Measurements from ENCODE around the gene COASY.
"Not testable (repeated sequence)": the region's sequence is repeated elsewhere in the genome, so short reads cannot be mapped to it uniquely, and the experiment has no call there.

COASY gene

GRCh38 chr17:42544874-42545283 is 17.1 kb upstream of the COASY start:
- TF ChIP-seq POLR2AphosphoS5 (IDR thresholded peaks at IDR 0.05; ENCODE audit: low read depth, low read length) = no peak
- TF ChIP-seq POLR2A (IDR thresholded peaks at IDR 0.05; ENCODE audit: low read depth, low read length) = no peak
- TF ChIP-seq TAF1 (IDR thresholded peaks at IDR 0.05; ENCODE audit: borderline replicate concordance, low read depth, low read length) = no peak
- FAIRE-seq (no peak), DNase-seq (ENCODE audit: insufficient read length) (no peak)

DNA sequence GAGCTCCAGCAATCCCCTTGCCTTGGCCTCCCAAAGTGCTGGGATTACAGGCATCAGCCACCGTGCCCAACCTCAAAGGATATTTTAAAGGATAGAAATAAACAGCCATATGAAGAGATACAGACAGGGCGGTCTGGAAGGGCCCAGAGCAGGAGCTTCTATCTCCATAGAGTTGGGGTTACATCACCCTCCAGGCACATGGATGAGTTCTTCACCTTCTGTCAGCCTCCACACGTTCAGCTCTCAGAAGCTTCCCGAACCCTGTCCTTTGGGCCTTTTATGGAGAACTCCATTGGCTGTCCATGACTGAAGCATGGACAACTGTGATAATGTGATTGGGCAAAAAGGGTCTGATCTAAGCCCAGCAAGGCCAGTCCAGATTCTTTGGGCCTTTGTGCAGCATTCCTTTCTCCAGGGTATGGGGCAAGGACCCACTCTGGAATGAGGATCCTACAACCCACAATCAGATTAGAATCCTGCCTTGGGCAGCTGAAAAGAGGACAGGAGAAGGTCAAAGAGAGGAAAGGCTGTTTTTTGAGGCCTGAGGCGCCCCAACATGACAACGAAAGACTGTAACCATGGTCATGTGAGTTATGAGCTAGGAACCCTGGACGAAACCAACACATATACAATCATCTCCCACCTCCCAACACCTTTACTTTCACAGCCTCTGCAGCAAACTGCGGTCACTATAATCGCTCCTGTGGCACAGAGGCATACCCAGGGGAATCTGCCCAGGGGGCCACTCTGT is 16.0 kb upstream of the COASY start:
- peak; percentile 83 for FAIRE-seq
- not testable (repeated sequence) for DNase-seq (ENCODE audit: insufficient read length)

DNA sequence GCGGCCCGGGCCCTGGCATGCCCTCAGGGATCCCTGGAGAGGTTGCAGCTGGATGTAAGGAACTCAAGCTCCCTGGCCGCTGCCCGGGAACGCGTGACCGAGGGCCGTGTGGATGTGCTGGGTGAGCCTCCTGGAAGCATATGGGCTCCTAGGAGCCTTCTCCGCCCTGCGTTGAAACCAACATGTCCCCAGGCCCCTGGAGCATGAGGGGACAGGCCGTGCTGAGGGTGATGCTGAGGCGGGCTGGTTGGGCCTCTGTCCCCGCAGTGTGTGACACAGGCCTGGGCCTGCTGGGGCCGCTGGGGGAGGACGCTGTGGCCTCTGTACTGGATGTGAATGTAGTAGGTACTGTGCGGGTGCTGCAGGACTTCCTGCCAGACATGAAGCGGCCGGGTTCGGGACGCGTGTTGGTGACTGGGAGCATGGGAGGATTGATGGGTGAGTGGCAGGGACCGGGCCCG is 14.9 kb upstream of the COASY start:
- DNase-seq (ENCODE audit: insufficient read length) = no peak
- TF ChIP-seq POLR2A (IDR thresholded peaks at IDR 0.05; ENCODE audit: low read depth, low read length) (no peak), TAF1 (IDR thresholded peaks at IDR 0.05; ENCODE audit: borderline replicate concordance, low read depth, low read length) (no peak), POLR2AphosphoS5 (IDR thresholded peaks at IDR 0.05; ENCODE audit: low read depth, low read length) (no peak)

DNA sequence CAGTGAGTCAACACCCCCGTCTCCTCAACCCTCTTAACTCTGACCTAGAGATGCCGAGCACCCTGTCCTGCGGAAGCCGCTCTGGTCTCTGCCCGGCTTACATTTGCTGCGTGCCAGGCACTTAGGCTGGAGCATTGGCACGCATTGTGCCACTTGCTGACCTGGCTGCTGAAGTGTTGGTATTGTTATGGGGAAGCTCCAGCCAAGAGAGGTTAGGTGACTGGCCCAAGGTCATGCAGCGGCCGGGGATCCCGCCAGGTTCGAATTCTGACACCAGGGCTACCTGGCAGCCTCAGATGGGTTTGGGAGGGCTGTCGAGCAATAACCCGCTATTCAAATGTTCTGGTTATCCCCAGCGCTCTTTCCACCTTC is 14.3 kb upstream of the COASY start:
- TF ChIP-seq POLR2AphosphoS5 (IDR thresholded peaks at IDR 0.05; ENCODE audit: low read depth, low read length) = no peak
- TF ChIP-seq TAF1 (IDR thresholded peaks at IDR 0.05; ENCODE audit: borderline replicate concordance, low read depth, low read length) = no peak
- TF ChIP-seq POLR2A (IDR thresholded peaks at IDR 0.05; ENCODE audit: low read depth, low read length) = no peak
- FAIRE-seq = no peak
- DNase-seq (ENCODE audit: insufficient read length) = no peak

More for the DNA sequence above, 14.9 kb upstream of the COASY start:
- peak; percentile 33 for FAIRE-seq

DNA sequence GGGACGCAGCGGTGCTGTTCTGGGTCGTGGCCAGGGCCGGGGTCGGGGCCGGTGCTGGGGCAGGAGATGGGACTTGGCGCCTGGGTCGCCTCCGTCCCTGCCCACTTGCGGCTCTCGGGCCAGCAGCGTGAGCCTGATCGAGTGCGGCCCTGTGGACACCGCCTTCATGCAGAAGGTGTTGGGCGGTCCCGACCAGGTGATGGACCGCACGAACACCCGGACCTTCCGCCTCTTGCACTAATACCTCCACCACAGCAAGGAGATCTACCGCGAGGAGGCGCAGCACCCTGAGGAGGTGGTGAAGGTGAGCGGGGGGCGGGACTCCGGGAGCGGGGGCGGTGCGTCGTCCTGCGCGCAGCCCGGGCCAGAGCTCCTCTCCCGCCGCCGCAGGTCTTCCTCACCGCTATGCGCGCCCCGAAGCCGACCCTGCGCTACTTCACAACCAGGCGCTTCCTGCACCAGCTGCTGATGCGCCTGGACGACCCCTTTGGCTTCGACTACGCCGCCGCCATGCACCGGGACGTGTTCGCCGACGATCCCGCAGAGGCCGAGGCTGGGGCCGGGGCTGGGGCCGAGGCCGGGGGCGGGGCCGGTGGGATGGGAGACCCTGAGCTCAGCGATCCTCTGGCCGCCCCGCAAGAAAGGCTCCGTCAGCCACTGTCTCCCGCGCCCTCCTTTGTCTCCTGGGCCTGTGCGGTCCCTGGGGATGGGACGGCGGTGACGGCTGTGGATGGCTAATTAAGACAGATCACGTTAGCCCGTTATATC is 13.7 kb upstream of the COASY start:
- DNase-seq (ENCODE audit: insufficient read length) (peak; percentile 97), FAIRE-seq (peak; percentile 99)
- no peak; the same call in 1 of the 2 replicates for TF ChIP-seq POLR2A (IDR thresholded peaks at IDR 0.05; ENCODE audit: low read depth, low read length)

DNA sequence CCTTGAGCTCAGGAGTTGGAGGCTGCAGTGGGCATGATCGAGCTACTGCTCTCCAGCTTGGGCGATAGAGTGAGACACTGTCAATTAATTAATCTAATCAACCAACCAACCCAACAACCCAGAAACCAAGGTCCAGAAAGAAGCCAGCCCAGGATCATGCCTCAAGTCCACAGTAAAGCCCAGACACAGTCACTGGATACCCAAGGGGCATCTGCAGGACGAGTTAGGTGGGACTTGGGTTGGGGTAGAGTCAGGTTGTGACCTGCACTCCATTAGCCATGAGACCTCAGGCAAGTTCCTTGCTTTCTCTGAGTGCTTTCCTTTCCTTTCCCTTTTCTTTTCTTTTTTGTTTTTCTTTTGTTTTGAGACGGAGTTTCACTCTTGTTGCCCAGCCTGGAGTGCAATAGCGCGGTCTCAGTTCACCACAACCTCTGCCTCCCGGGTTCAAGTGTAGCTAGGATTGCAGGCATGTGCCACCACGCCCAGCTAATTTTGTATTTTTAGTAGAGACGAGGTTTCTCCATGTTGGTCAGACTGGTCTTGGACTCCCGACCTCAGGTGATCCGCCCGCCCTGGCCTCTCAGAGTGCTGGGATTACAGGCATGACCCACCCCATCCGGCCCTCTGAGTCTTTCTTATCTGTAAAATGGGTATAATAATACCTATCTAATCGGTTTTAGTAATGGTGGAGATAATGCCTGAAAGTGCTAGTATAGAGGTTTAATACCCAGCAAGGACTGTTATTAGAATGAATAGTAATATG is 12.8 kb upstream of the COASY start:
- DNase-seq (ENCODE audit: insufficient read length) = no peak
- no peak for TF ChIP-seq POLR2AphosphoS5 (IDR thresholded peaks at IDR 0.05; ENCODE audit: low read depth, low read length)
- no peak for TF ChIP-seq POLR2A (IDR thresholded peaks at IDR 0.05; ENCODE audit: low read depth, low read length)
- no peak for TF ChIP-seq TAF1 (IDR thresholded peaks at IDR 0.05; ENCODE audit: borderline replicate concordance, low read depth, low read length)
- FAIRE-seq = peak; percentile 74

- not testable (repeated sequence) for FAIRE-seq; DNase-seq (ENCODE audit: insufficient read length)
Measured at GRCh38 chr17:42552736-42553135, 9.2 kb upstream of the COASY start, which contains the start of gene HSD17B1. Gene HSD17B1 (plus strand): TSS chr17:42552923. CDS start chr17:42552934, 11 bp downstream.

GRCh38 chr17:42553161-42553818 is 8.7 kb upstream of the COASY start:
- DNase-seq (ENCODE audit: insufficient read length) = no peak

DNA sequence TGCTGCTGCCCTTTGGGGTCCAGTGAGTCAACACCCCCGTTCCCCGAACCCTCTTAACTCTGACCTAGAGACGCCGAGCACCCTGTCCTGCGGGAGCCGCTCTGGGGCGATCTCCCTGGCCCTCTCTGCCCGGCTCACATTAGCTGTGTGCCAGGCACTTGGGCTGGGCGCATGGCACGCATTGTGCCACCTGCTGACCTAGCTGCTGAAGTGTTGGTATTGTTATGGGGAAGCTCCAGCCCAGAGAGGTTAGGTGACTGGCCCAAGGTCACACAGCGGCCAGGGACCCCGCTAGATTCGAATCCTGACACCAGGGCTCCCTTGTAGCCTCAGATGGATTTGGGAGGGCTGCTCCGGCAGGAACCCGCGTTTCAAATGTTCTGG is 8.1 kb upstream of the COASY start:
- FAIRE-seq = no peak
- DNase-seq (ENCODE audit: insufficient read length) = no peak
- TF ChIP-seq POLR2A (IDR thresholded peaks at IDR 0.05; ENCODE audit: low read depth, low read length) (no peak), POLR2AphosphoS5 (IDR thresholded peaks at IDR 0.05; ENCODE audit: low read depth, low read length) (no peak), TAF1 (IDR thresholded peaks at IDR 0.05; ENCODE audit: borderline replicate concordance, low read depth, low read length) (no peak)

More at GRCh38 chr17:42553161-42553818, 8.7 kb upstream of the COASY start:
- no peak for FAIRE-seq
- no peak for TF ChIP-seq TAF1 (IDR thresholded peaks at IDR 0.05; ENCODE audit: borderline replicate concordance, low read depth, low read length)
- no peak for TF ChIP-seq POLR2AphosphoS5 (IDR thresholded peaks at IDR 0.05; ENCODE audit: low read depth, low read length)
- TF ChIP-seq POLR2A (IDR thresholded peaks at IDR 0.05; ENCODE audit: low read depth, low read length) = no peak

DNA sequence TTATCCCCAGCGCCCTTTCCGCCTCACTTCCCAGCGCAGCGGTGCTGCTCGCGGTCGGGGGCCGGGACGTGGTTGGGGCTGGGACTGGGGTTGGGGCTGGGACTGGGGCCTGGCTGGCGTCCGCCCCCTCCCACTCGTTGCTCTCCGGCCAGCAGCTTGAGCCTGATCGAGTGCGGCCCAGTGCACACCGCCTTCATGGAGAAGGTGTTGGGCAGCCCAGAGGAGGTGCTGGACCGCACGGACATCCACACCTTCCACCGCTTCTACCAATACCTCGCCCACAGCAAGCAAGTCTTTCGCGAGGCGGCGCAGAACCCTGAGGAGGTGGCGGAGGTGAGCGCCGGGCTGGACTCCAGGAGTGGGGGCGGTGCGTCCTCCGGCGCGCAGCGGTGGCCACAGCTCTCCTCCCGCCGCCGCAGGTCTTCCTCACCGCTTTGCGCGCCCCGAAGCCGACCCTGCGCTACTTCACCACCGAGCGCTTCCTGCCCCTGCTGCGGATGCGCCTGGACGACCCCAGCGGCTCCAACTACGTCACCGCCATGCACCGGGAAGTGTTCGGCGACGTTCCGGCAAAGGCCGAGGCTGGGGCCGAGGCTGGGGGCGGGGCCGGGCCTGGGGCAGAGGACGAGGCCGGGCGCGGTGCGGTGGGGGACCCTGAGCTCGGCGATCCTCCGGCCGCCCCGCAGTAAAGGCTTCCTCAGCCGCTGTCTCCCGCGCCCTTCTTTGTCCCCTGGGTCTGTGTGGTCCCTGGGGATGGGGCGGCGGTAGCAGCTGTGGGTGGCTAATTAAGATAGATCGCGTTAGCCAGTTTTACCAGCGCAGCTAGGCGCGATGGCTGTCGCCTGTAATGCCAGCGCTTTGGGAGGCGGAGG is 7.5 kb upstream of the COASY start:
- peak; percentile 91 for FAIRE-seq
- peak; percentile 93 for DNase-seq (ENCODE audit: insufficient read length)
- peak; percentile 70 for TF ChIP-seq POLR2AphosphoS5 (IDR thresholded peaks at IDR 0.05; ENCODE audit: low read depth, low read length)
- TF ChIP-seq TAF1 (IDR thresholded peaks at IDR 0.05; ENCODE audit: borderline replicate concordance, low read depth, low read length) = 0 out of 2 replicates have a peak, but pooled peaks have one; percentile 35
- TF ChIP-seq POLR2A (IDR thresholded peaks at IDR 0.05; ENCODE audit: low read depth, low read length) = peak; percentile 80; the same call in 1 of the 2 replicates

Data from GM12892 (cell line).